ENCODE data around the gene PRDM2. TPM values are rescaled to one million over a fixed set of nuclear protein-coding genes. Genes with fewer than 3 reads are reported as not detected.

PRDM2 gene
- polyA plus RNA-seq, 3 donors, result 4.1 to 22.5 (median 7.6) TPM

- H3K27me3 ChIP-seq (ENCODE audit: control insufficient read depth in 2 of 2, insufficient read depth in 2 of 2, low read length in 2 of 2), result no peaks in the 10 kb centered on the region
- no peak overlapping the region for H3K4me3 ChIP-seq (replicated peaks in 1 of 3; ENCODE audit: low read depth in 2 of 3, low read length in 3 of 3)
- 93% methylated on average over 3 of the region's 4 CpGs for WGBS (ENCODE audit: insufficient coverage)
- no peak for DNase-seq
- no peak overlapping the region for H3K9ac ChIP-seq (ENCODE audit: insufficient read depth, low read length, poor library complexity, severe bottlenecking)
- H3K36me3 ChIP-seq (replicated peaks in 1 of 2; ENCODE audit: control insufficient read depth in 1 of 2, insufficient read depth in 2 of 2, low read length in 2 of 2), result no peaks in the 10 kb centered on the region
- Mint-ChIP-seq H3K4me1 (no peaks in the 10 kb centered on the region), H3K36me3 (no peaks in the 10 kb centered on the region), H3K4me3 (no peak overlapping the region), H3K27me3 (ENCODE audit: low read depth in 3 of 3) (peaks cover 1 to 19% (median 12%) of the 10 kb centered on the region in 3 donors), H3K9me3 (peaks cover 0 to 3% (median 0%) of the 10 kb centered on the region in 7 donors), H3K27ac (no peak overlapping the region)
- no peaks in the 10 kb centered on the region for H3K4me1 ChIP-seq (ENCODE audit: control insufficient read depth in 1 of 2, insufficient read depth in 2 of 2, low read length in 2 of 2)
- no peaks in the 10 kb centered on the region for H3K79me2 ChIP-seq (ENCODE audit: insufficient read depth, low read length)
- H3K9me3 ChIP-seq (replicated peaks in 1 of 2; ENCODE audit: control insufficient read depth in 1 of 2, insufficient read depth in 1 of 2, low read length in 2 of 2), result no peaks in the 10 kb centered on the region
- H4K20me1 ChIP-seq (ENCODE audit: insufficient read depth, low read length), result no peaks in the 10 kb centered on the region
- no peak overlapping the region for H3K27ac ChIP-seq (ENCODE audit: low read depth in 1 of 2, low read length in 2 of 2)
- TF ChIP-seq CTCF (IDR thresholded peaks at IDR 0.05), result no peak
- no peak overlapping the region for H3K4me2 ChIP-seq (replicated peaks; ENCODE audit: extremely low read depth, low read length, poor library complexity, severe bottlenecking)
- intact Hi-C loops (cut with micrococcal nuclease), result no loop called here
- H2AFZ ChIP-seq (ENCODE audit: insufficient read depth, low read depth, low read length, poor library complexity, severe bottlenecking), result no peak overlapping the region
Observed at GRCh38 chr1:13832100-13832499, 132.1 kb downstream of the PRDM2 start.

GRCh38 chr1:13832536-13832935, 132.5 kb downstream of the PRDM2 start:
- no peak overlapping the region for H2AFZ ChIP-seq (ENCODE audit: insufficient read depth, low read depth, low read length, poor library complexity, severe bottlenecking)
- H3K4me1 Mint-ChIP-seq, result no peaks in the 10 kb centered on the region
- H3K36me3 Mint-ChIP-seq, result no peaks in the 10 kb centered on the region
- no peaks in the 10 kb centered on the region for H3K9me3 ChIP-seq (replicated peaks in 1 of 2; ENCODE audit: control insufficient read depth in 1 of 2, insufficient read depth in 1 of 2, low read length in 2 of 2)
- H3K4me2 ChIP-seq (replicated peaks; ENCODE audit: extremely low read depth, low read length, poor library complexity, severe bottlenecking), result no peak overlapping the region
- H3K4me1 ChIP-seq (ENCODE audit: control insufficient read depth in 1 of 2, insufficient read depth in 2 of 2, low read length in 2 of 2), result no peaks in the 10 kb centered on the region
- H3K27me3 ChIP-seq (ENCODE audit: control insufficient read depth in 2 of 2, insufficient read depth in 2 of 2, low read length in 2 of 2), result peaks cover 0 to under 1% of the 10 kb centered on the region in 2 donors
- WGBS (ENCODE audit: insufficient coverage), result 100% methylated on average over 1 of the region's 4 CpGs
- intact Hi-C loops (cut with micrococcal nuclease), result no loop called here
- DNase-seq, result no peak
- no peak overlapping the region for H3K4me3 ChIP-seq (replicated peaks in 1 of 3; ENCODE audit: low read depth in 2 of 3, low read length in 3 of 3)
- no peaks in the 10 kb centered on the region for H3K36me3 ChIP-seq (replicated peaks in 1 of 2; ENCODE audit: control insufficient read depth in 1 of 2, insufficient read depth in 2 of 2, low read length in 2 of 2)
- H3K9ac ChIP-seq (ENCODE audit: insufficient read depth, low read length, poor library complexity, severe bottlenecking), result no peak overlapping the region
- no peaks in the 10 kb centered on the region for H4K20me1 ChIP-seq (ENCODE audit: insufficient read depth, low read length)
- H3K27ac Mint-ChIP-seq, result no peak overlapping the region
- TF ChIP-seq CTCF (IDR thresholded peaks at IDR 0.05), result no peak
- no peak overlapping the region for H3K27ac ChIP-seq (ENCODE audit: low read depth in 1 of 2, low read length in 2 of 2)
- H3K79me2 ChIP-seq (ENCODE audit: insufficient read depth, low read length), result no peaks in the 10 kb centered on the region
- peaks cover 1 to 19% (median 12%) of the 10 kb centered on the region in 3 donors for H3K27me3 Mint-ChIP-seq (ENCODE audit: low read depth in 3 of 3)
- H3K4me3 Mint-ChIP-seq, result no peak overlapping the region
- peaks cover 0 to 3% (median 0%) of the 10 kb centered on the region in 7 donors for H3K9me3 Mint-ChIP-seq

Measured in CD14-positive monocyte (primary cell).